HL-60 (cell line): Measurements from ENCODE around the gene RSRP1.

ENCODE experiments used
- DNase-seq, 2 experiments: peaks; one replicate each; pipeline ENCODE4 v3.0.0-alpha.2; 2010 to 2020; ENCODE audit warnings: low read depth in 1 of 2, low spot score in 1 of 2
- H3K27ac ChIP-seq: fragments of 250-450 bp; sonication (Bioruptor Pico); replicated peaks from 2 replicates; pipeline ENCODE4 v1.5.1; 2020; ENCODE audit warnings: mild to moderate bottlenecking, moderate library complexity
- H3K27me3 ChIP-seq: fragments of 250-450 bp; sonication (Bioruptor Pico); 2 replicates; pipeline ENCODE4 v1.5.1; 2021; ENCODE audit warnings: mild to moderate bottlenecking, moderate library complexity; ENCODE audit not compliant: insufficient read depth, poor library complexity, severe bottlenecking
- H3K4me3 ChIP-seq: replicated peaks from 2 replicates; pipeline ENCODE4 v1.5.1; 2011; ENCODE audit warnings: mild to moderate bottlenecking, control low read depth, low read length; ENCODE audit not compliant: insufficient read depth
- CTCF ChIP-seq: IDR thresholded peaks from one replicate; pipeline ENCODE4 v1.5.1; 2011; ENCODE audit warnings: low read length, control low read depth, inconsistent platforms; ENCODE audit not compliant: insufficient read depth
- GABPA ChIP-seq: IDR thresholded peaks from 2 replicates; pipeline ENCODE4 v1.6.1; 2012; ENCODE audit warnings: low read depth
- POLR2AphosphoS5 ChIP-seq: IDR thresholded peaks from 2 replicates; pipeline ENCODE4 v1.6.1; 2012; ENCODE audit warnings: low read depth
- REST ChIP-seq: IDR thresholded peaks from 2 replicates; pipeline ENCODE4 v1.6.1; 2012; ENCODE audit warnings: low read depth; ENCODE audit not compliant: insufficient replicate concordance
- SPI1 ChIP-seq: IDR thresholded peaks from 2 replicates; pipeline ENCODE4 v1.6.1; 2012; ENCODE audit warnings: low read depth, mild to moderate bottlenecking, borderline replicate concordance

Gene RSRP1

GRCh38 chr1:25197982-25198662 is 49.1 kb downstream of the RSRP1 start:
- Histone ChIP-seq H3K27ac (peak overlapping the region; percentile 12; the same call in 1 of the 2 replicates), H3K27me3 (no peaks in the 10 kb centered on the region), H3K4me3 (no peak overlapping the region)
- TF ChIP-seq SPI1 = peak; percentile 98
- TF ChIP-seq CTCF = no peak
- TF ChIP-seq GABPA = no peak
- no peak for TF ChIP-seq REST
- TF ChIP-seq POLR2AphosphoS5 = peak; percentile 80
- DNase-seq = peak in 1 of 2 experiments; percentile 72

GRCh38 chr1:25197235-25197975 is 49.8 kb downstream of the RSRP1 start:
- H3K27me3 ChIP-seq = no peaks in the 10 kb centered on the region
- TF ChIP-seq REST (no peak), SPI1 (no peak), POLR2AphosphoS5 (no peak), GABPA (no peak), CTCF (no peak)
- no peak overlapping the region for H3K4me3 ChIP-seq
- no peak overlapping the region for H3K27ac ChIP-seq
- no peak for DNase-seq

GRCh38 chr1:25196830-25197229 is 50.4 kb downstream of the RSRP1 start:
- no peak for DNase-seq
- Histone ChIP-seq H3K27ac (no peak overlapping the region), H3K27me3 (no peaks in the 10 kb centered on the region), H3K4me3 (no peak overlapping the region)
- TF ChIP-seq REST (no peak), CTCF (no peak), POLR2AphosphoS5 (no peak), SPI1 (no peak), GABPA (no peak)
